RPMI8226 (cell line): ENCODE results near the gene RDH12.
"Not testable (repeated sequence)": the region's sequence is repeated elsewhere in the genome, so short reads cannot be mapped to it uniquely, and the experiment has no call there.

ENCODE experiments used
- DNase-seq: peaks from one replicate; pipeline ENCODE4 v3.0.0-alpha.2; 2015

Gene RDH12

DNA sequence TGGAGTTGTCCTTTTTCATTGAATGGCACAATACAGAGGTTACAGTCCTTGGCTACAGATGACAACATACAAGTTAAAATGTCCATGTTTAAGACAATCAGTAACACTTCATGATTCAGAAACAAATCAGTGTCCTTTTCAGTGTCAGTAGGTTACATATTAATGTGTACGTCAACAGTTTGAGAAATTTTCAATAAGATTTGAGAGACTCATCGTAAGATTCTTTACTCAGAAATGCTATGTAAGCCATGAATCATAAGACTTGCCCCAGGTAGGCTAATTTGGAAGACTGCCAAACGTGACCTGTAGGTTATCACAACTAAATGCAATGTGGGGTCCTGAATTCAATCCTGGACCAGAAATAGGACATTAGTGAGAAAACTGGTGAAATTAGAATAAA, 3.5 kb downstream of the RDH12 start:
- no peak for DNase-seq

DNA sequence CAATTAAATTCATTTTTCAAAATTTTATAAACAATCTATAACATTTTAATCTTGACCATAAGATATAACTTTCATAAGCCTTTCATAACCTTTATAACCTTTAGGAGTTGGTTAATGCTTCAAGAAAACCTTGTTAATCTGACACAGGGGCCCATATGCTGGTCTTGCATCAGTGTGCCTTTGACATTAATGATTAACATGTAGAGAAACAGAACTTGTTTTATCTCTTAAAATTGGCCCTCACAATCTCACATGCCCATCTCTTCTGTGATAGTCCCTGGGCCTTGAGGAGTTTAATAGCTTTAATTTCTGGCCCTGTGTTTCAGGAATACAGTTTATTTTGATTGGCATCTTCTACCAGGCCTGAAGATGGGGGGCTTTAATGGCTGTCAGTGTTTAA, 7.7 kb downstream of the RDH12 start:
- DNase-seq: not testable (repeated sequence)

DNA sequence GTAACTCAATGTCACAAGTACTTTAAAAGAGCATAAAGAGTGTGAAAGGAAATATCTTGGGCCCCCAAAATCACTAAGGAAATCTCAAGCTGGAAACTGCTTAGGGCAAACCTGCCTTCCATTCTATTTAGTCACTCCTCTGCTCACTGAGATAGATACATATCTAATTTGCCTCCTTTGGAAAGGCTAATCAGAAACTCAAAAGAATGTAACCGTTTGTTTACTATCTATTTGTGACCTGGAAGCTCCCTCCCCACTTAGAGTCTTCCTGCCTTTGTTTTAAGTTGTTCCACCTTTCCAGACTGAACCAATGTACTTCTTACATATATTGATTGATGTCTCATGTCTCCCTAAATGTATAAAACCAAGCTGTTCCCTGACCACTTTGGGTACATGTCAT, 8.1 kb downstream of the RDH12 start:
- not testable (repeated sequence) for DNase-seq

- DNase-seq: no peak
Observed at GRCh38 chr14:67710209-67710608, 8.5 kb downstream of the RDH12 start.

DNA sequence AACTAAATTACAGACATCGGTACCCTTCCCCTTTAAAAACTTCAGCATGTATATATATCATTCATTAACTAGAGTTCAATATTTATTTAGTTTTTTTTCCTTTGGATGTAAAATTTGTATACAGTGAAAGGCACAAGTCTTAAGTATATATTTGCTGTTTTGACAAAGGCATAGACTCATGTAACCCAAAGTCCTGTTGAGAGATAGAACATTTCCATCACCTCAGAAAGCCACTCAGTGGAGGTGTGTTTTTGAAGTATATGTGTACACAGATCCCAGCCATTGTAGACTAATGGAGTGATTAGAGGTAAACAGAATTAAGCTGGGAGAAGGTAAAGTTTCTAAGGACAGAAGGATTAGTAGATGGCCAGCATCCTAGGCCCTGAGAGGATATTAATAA, 15.4 kb downstream of the RDH12 start:
- no peak for DNase-seq

DNA sequence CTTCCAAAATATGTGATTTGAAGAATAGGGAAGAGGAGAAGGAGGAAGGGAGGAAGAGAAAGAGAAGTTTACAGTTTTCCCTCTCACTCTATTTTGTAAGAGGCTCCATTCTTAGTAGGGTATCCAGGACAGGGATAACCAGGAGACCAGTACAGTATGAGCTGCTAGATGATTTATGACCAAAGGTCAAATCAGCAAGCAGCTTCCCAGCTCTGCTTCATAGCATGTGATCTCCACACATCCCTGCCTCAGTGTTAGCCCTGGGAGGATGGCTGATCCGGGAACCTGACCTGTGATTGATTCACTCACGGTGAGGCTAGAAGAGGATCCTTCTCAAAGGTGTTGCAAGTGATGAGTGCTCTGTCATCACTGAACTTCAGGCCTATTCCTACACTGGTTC, 16.6 kb downstream of the RDH12 start:
- no peak for DNase-seq

DNA sequence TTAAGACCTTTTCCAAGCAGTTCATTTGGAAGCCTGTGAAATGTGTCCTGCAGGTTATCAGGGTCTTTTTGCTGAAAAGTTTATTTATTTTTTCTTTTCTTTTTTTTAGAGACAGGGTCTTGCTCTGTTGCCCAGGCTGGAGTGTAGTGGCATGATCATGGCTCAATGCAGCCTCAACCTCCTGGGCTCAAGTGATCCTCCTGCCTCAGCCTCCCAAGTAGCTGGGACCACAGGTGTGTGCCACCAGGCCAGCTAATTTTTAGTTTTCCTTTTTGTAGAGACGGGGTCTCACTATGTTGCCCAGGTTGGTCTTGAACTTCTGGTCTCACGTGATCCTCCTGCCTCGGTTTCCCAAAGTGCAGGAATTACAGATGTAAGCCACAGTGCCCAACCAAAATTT, 17.7 kb downstream of the RDH12 start:
- DNase-seq: not testable (repeated sequence)

- no peak for DNase-seq
Observed at GRCh38 chr14:67719866-67720265, 18.2 kb downstream of the RDH12 start.

DNA sequence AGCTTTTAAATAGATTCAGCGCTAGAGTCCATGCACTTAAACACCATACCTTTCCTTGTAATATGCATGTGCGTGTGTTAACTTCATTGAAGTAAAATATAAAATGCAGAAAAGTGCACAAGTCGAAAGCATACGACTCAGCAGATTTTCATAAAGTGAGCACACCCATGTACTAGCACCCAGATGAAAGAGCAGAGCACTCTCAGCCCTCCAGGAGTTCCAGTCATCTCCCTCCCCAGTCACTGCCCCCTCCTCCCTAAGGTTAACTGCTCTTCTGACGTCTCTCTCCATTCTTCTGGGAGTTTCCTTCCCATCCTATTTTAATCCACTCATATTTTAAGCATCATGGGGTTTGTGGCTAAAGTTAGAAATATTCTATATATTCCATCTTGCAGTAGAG, 20.2 kb downstream of the RDH12 start:
- no peak for DNase-seq

GRCh38 chr14:67722293-67722692, 20.6 kb downstream of the RDH12 start:
- no peak for DNase-seq

- DNase-seq: no peak
Observed at GRCh38 chr14:67725171-67725570, 23.5 kb downstream of the RDH12 start.

GRCh38 chr14:67727361-67727760, 25.7 kb downstream of the RDH12 start:
- DNase-seq: no peak

DNA sequence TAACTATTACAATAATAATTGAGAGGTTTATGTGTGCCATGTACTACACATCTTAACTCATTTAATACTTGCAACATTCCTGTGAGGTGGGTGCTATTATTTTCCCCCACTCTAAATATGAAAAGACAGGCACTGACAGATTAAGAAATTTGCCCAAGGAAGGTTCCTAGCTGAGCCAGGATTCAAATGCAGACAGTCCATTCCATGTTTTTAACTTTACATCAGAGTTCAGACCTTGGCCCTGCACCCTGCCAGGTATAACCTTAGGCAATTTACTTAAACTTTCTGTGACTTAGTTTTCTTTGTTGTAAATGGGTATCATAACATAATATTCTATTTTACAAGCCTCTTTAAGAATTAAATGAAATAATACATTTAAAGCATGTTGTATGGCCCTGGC, 26.6 kb downstream of the RDH12 start:
- DNase-seq: no peak

- no peak for DNase-seq
Observed at GRCh38 chr14:67729072-67729885, 27.6 kb downstream of the RDH12 start.

GRCh38 chr14:67733616-67734015, 31.9 kb downstream of the RDH12 start:
- no peak for DNase-seq

DNA sequence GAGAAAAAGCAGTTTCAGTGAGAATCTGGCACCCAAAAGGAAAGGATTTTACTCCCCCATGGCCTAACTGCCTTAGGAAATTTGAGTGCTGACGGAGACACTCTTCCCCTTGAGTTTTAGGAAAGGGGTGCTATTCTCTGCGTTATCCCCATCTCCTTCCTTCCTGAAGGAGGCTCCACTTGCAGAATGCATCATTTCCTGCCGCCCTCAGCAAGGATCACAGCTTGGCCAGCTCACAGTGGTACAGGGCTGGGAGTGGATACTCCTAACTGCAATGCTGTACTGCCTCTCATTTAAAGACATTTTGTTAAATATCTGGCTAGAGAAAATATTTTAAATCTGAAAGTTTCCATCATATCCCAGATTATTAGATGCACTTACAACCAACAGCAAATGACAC, 33.0 kb downstream of the RDH12 start:
- no peak for DNase-seq

DNA sequence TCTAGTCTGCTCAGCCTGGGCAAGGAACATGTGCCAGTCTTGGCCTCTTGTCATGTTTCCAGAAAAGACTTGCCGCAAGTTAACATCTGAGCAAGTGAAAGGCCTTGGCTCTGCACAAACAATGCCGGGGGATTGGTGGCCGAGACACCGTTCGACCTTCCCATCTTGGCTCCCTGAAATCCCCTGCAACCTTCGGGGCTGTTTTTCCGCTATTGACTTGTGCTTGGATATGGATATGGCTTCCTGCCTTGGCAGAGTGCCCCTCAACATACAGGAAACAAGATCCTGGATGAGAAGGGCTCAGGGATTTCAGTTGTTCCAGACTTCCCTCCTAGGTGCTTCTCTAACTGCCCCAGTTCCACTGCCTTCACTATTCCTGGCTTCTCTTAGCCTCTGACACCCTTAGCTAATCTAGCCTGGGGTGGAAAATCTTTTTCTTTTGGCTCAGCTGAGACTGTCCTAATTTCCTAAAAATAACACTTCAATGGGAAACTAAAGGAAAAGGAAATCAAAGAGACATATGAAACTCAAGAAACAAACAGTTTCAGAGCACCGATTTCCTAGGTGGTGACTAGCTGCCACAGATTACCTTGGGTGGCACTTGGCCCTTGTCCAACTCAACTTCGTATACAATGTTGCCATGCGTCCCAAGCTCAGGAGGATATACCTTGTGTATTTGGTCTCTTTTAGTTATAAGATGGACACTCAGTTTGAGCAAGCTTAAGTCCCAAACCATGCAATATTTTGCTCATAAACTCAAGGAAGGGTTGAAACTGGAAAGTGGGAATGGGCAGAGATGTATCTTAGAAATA, 33.9 kb downstream of the RDH12 start:
- DNase-seq: no peak

GRCh38 chr14:67736771-67737170, 35.1 kb downstream of the RDH12 start:
- DNase-seq: no peak

DNA sequence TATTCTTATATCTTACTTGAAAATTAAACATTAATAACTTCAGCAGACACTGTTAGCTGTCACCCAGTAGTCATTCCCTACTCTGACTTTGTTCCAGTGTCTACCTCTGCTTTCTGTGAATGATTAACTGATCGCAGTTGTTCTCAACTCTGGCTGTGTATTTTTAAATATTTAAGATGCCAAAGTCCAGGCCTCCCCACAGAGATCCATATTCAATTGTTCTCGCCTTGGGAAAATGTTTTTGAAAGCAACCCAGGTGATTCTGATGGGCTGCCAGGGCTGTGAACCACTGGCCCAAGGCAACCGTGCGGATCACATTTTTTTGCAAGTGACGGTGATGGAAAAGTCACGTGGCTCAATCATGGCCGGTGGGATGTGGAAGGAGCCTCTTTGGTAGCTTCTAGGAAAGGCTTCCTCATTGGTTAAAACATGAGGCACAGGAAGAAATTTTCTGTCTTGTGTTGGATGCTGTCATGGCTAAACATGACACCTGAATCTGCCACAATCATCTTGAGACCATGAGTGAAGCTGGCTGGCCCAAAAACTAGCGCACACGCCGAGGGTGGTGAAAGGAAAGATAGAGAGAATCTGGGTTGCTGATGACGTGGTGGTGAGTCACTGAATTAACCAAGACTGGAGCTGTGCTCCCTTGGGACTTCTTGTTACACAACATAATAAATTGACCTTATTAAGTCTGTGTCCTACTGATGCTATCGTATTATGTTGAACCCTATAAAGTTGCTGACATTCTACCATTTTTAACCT, 37.2 kb downstream of the RDH12 start:
- DNase-seq: no peak

DNA sequence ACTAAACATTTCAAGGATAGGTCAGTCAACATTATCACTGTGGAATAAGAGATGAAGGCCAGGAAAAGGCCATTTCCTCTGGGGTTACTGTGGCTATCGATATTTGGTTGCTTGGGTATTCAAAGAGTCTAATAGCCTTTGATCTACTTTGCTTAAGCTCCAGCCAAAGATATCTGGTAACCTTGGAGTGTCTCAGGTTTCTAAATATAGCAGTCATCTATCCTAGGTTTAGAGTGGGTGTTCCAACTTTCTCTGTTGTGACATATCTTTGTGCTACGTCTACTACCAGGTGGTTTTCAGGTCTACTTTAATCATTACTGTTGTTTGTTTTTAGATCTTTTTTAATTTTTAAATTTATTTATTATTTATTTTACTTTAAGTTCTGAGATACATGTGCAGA, 42.4 kb downstream of the RDH12 start:
- DNase-seq: no peak

DNA sequence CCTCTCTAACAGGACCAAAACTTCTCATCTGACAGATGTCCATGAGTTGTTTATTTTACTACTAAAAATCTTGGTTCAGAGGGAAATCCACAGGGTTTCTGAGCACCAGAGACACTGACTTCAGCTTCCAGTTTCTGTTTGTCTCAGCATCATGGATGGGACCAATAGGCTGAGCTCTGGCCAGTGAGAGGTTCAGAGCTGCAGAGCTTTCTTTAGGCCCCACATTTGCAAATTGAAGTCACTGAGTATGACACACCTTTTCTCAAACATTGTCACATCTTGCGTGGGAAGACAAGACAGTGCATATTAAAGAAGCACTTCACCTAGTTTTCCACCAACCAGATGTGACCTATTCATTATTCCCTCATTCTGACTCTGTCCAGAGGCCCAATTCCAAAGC, 45.2 kb downstream of the RDH12 start:
- no peak for DNase-seq

- DNase-seq: no peak
Observed at GRCh38 chr14:67748312-67748711, 46.6 kb downstream of the RDH12 start.

GRCh38 chr14:67749341-67750084, 47.8 kb downstream of the RDH12 start:
- no peak for DNase-seq
